Stimulated activated naive CD8-positive, alpha-beta T cell treated with anti-CD3 and anti-CD28 coated beads, Interleukin-15, amount 100 ng/mL, for 72 hours (primary cell): ENCODE measurements around the gene PLCG2.
"Not testable (repeated sequence)": the region's sequence is repeated elsewhere in the genome, so short reads cannot be mapped to it uniquely, and the experiment has no call there.

Experiments
- ATAC-seq: fragments of 150-1000 bp; cut with Tn5 transposase; 2 replicates; pipeline ENCODE4 v1.10.0; 2021; ENCODE audit warnings: mild to moderate bottlenecking, moderate library complexity
- DNase-seq, 2 donors: peaks; one replicate each; pipeline ENCODE4 v3.0.0; 2021 to 2022
- H3K27ac Mint-ChIP-seq, 2 donors: one replicate each; pipeline ENCODE4 v1.8.0; 2022; ENCODE audit warnings: mild to moderate bottlenecking in 2 of 2, mixed read lengths in 2 of 2, moderate library complexity in 2 of 2
- H3K27me3 Mint-ChIP-seq: one replicate; pipeline ENCODE4 v1.8.0; 2022; ENCODE audit warnings: mixed read lengths
- H3K4me1 Mint-ChIP-seq: one replicate; pipeline ENCODE4 v1.8.0; 2022; ENCODE audit warnings: mild to moderate bottlenecking, mixed read lengths
- H3K4me3 Mint-ChIP-seq, 2 donors: one replicate each; pipeline ENCODE4 v1.8.0; 2022; ENCODE audit warnings: mild to moderate bottlenecking in 2 of 2, mixed read lengths in 2 of 2, moderate library complexity in 1 of 2
- H3K9me3 Mint-ChIP-seq, 2 donors: one replicate each; pipeline ENCODE4 v1.8.0; 2022; ENCODE audit warnings: mixed read lengths in 2 of 2

The PLCG2 gene

DNA sequence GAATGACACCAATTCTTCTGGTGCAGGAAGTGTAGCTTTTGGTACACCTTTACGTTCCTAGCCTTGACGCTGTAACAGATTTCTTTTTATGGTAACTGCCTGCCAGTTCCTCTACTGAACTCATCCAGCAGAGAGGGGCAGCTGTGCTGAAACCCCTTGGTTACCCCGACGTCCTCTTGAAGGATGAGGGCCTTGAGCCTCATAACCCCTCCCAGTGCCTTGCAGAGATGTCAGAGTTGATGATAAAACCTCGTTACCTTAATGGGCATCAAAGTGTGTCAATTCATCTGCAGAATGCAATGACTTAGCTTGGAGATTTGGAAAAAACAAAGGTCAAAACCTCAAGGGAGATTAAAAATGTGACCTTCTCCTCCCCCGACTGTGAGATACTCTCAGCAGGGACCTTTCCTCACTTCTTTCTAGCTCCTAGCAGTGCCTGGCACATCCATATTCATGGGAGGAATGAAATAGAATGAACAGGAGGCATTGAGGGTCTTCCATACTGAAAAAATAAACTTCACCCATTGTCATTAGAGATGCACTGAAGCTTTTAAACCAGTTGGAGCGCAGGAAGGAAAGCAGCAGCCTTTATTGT lies 163.0 kb downstream of the PLCG2 start:
- no peak overlapping the region for H3K27ac Mint-ChIP-seq
- no peaks in the 10 kb centered on the region for H3K9me3 Mint-ChIP-seq
- no peak overlapping the region for H3K4me3 Mint-ChIP-seq
- H3K4me1 Mint-ChIP-seq, result no peaks in the 10 kb centered on the region
- DNase-seq (no peak), ATAC-seq (no peak)
- no peaks in the 10 kb centered on the region for H3K27me3 Mint-ChIP-seq

DNA sequence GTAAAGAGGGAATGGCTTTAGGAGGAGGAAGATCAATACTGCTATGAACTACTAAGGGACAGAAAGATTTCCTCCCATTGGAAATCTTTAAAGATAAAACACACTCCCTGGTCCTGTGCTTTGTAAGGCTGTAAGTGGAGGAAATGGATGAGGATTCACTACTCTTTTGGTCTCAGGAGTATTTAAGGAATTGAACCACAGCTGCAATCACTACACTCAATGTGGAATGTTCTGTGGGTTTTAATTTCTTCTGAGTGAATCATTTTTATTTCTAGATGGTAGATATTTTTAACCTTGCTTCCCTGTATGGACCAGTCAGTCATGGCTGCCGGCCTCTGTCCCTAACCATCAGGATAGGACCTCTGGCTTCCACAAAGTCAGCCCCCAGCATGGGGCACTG lies 166.6 kb downstream of the PLCG2 start:
- no peaks in the 10 kb centered on the region for H3K4me1 Mint-ChIP-seq
- ATAC-seq, result no peak

DNA sequence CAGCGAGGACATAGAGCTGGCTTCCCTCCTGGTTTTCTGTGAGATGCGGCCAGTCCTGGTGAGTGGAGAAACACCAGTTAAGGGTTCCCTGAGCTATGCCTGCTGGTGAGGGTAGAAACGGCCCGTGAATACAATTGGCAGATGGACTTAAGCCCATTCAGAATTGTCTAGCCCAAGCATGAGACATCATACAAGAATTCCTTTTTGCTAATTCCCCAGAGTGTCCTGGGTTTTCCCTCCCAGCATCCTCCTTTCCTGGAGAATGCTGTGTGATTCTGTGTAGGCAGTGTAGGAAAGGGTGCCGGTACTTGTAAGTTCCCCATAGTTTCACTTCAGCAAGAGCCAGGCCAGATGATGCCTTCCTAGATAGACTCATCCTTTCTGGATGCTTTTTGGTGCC lies 167.1 kb downstream of the PLCG2 start:
- peaks cover 7% of the 10 kb centered on the region in 2 donors for H3K9me3 Mint-ChIP-seq
- DNase-seq, result no peak
- no peak for ATAC-seq
- no peaks in the 10 kb centered on the region for H3K4me1 Mint-ChIP-seq
- no peak overlapping the region for H3K4me3 Mint-ChIP-seq
- H3K27me3 Mint-ChIP-seq, result no peaks in the 10 kb centered on the region
- no peak overlapping the region for H3K27ac Mint-ChIP-seq

More for the DNA sequence above, 166.6 kb downstream of the PLCG2 start:
- no peak overlapping the region for H3K27ac Mint-ChIP-seq
- peaks cover 1 to 7% of the 10 kb centered on the region in 2 donors for H3K9me3 Mint-ChIP-seq
- DNase-seq, result no peak
- H3K27me3 Mint-ChIP-seq, result no peaks in the 10 kb centered on the region
- H3K4me3 Mint-ChIP-seq, result no peak overlapping the region

GRCh38 chr16:81951564-81951963 lies 172.5 kb downstream of the PLCG2 start:
- H3K27ac Mint-ChIP-seq, result no peak overlapping the region
- H3K27me3 Mint-ChIP-seq, result no peaks in the 10 kb centered on the region
- no peak overlapping the region for H3K4me3 Mint-ChIP-seq
- ATAC-seq (no peak), DNase-seq (no peak)
- peaks cover 11 to 15% of the 10 kb centered on the region in 2 donors for H3K9me3 Mint-ChIP-seq
- no peaks in the 10 kb centered on the region for H3K4me1 Mint-ChIP-seq

GRCh38 chr16:81956213-81956948 lies 177.3 kb downstream of the PLCG2 start:
- Mint-ChIP-seq H3K4me1 (no peaks in the 10 kb centered on the region), H3K4me3 (no peak overlapping the region), H3K9me3 (peaks cover 2 to 9% of the 10 kb centered on the region in 2 donors), H3K27me3 (no peaks in the 10 kb centered on the region), H3K27ac (no peak overlapping the region)
- ATAC-seq, result no peak
- DNase-seq, result no peak

DNA sequence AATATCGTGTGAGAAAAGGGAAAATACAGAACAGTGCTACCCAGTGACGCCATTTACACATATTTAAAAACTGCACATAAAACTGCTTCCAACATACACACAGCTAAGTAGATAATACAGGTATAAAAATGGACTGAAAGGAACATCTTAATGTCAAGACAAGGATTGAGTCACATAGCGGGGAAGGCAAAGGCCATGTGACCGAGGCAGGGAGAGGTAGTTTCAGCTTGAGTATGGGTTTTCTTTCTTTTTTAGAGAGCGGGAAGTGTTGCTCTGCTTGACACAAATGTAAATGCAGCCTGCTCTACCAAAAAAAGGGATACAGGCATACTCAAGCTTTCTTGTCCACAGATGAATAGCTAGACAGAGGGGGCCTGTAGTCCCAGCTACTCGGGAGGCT lies 185.7 kb downstream of the PLCG2 start:
- peaks cover 14% of the 10 kb centered on the region for H3K27me3 Mint-ChIP-seq
- DNase-seq (no peak), ATAC-seq (no peak)
- peaks cover 0 to 7% of the 10 kb centered on the region in 2 donors for H3K9me3 Mint-ChIP-seq
- no peaks in the 10 kb centered on the region for H3K4me1 Mint-ChIP-seq
- H3K27ac Mint-ChIP-seq, result no peak overlapping the region
- no peak overlapping the region for H3K4me3 Mint-ChIP-seq

- H3K27ac Mint-ChIP-seq, result no peak overlapping the region
- no peak overlapping the region for H3K4me3 Mint-ChIP-seq
- peaks cover 17 to 25% of the 10 kb centered on the region in 2 donors for H3K9me3 Mint-ChIP-seq
- DNase-seq, result no peak
- H3K27me3 Mint-ChIP-seq, result peaks cover 21% of the 10 kb centered on the region
- H3K4me1 Mint-ChIP-seq, result no peaks in the 10 kb centered on the region
- no peak for ATAC-seq
Measured at GRCh38 chr16:81967358-81967757, 188.3 kb downstream of the PLCG2 start.

GRCh38 chr16:81971853-81972252 lies 192.8 kb downstream of the PLCG2 start:
- H3K9me3 Mint-ChIP-seq, result peaks cover 36 to 46% of the 10 kb centered on the region in 2 donors
- H3K27me3 Mint-ChIP-seq, result peaks cover 7% of the 10 kb centered on the region
- no peak for ATAC-seq
- no peaks in the 10 kb centered on the region for H3K4me1 Mint-ChIP-seq
- no peak overlapping the region for H3K27ac Mint-ChIP-seq
- no peak for DNase-seq
- H3K4me3 Mint-ChIP-seq, result no peak overlapping the region

DNA sequence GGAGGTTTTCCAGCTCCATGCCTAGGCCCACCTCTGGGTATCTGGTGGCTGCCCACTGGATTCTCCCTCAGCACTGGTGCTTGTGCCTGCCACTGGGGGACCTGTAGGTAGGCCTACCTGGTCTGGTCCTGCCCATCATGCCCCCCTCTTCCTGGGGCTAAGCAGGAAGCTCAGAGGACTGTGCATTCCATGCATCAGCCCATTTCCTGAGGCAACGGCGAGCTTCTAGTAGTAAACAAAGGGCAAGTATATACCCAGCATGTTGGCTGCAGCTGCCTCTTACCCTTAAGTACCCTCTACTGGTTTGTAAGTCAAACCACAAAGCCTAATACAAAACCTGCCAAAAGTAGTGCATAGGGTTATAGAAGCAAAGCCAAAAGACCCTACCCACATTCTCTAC lies 194.6 kb downstream of the PLCG2 start:
- Mint-ChIP-seq H3K27ac (no peak overlapping the region), H3K27me3 (peaks cover 7% of the 10 kb centered on the region), H3K4me3 (no peak overlapping the region), H3K9me3 (peaks cover 38 to 46% of the 10 kb centered on the region in 2 donors), H3K4me1 (no peaks in the 10 kb centered on the region)
- ATAC-seq, result no peak
- DNase-seq, result no peak

DNA sequence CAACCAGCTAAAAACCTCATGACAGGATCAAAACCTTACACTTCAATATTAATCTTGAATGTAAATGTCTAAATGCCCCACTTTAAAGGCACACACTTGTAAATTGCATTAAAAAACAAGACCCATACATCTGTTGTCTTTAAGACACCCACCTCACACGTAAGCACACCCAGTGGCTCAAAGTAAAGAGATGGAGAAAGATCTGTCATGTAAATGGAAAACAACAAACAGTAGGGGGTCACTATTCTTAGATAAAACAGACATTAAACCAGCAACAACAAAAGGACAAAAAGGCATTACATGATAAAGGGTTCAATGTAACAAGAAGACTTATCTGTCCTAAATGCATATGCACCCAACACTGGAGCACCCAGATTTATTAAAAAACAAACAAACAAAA lies 196.5 kb downstream of the PLCG2 start:
- Mint-ChIP-seq H3K4me1 (no peaks in the 10 kb centered on the region), H3K4me3 (no peak overlapping the region), H3K27ac (no peak overlapping the region), H3K27me3 (peaks cover 5% of the 10 kb centered on the region), H3K9me3 (peaks cover 36 to 46% of the 10 kb centered on the region in 2 donors)
- ATAC-seq (no peak), DNase-seq (no peak)

GRCh38 chr16:81977335-81977942 lies 198.3 kb downstream of the PLCG2 start:
- DNase-seq, H3K4me3 Mint-ChIP-seq, H3K4me1 Mint-ChIP-seq, H3K27me3 Mint-ChIP-seq, H3K27ac Mint-ChIP-seq, ATAC-seq: not testable (repeated sequence)
- H3K9me3 Mint-ChIP-seq, result peaks cover 19 to 28% of the 10 kb centered on the region in 2 donors

DNA sequence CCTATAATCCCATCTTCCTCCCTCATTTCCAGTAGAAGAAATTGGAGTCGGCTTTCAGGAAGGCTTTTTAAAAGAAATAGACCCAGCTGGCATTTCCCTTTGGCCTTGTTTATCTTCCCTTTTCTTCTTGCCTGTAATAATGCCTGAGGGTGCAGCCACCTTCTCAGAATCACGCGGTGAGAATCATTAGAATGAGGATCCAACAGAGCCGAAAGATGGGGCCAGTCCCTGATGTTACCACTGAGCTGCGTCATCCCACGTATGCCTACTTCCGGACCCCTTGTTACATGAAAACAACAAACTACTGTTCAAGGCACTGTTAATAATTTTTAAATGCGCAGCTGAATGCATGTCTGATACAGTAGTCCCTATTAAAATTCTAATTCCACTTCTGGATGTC lies 208.0 kb downstream of the PLCG2 start:
- H3K4me1 Mint-ChIP-seq, result no peaks in the 10 kb centered on the region
- no peak overlapping the region for H3K27ac Mint-ChIP-seq
- H3K4me3 Mint-ChIP-seq, result no peak overlapping the region

DNA sequence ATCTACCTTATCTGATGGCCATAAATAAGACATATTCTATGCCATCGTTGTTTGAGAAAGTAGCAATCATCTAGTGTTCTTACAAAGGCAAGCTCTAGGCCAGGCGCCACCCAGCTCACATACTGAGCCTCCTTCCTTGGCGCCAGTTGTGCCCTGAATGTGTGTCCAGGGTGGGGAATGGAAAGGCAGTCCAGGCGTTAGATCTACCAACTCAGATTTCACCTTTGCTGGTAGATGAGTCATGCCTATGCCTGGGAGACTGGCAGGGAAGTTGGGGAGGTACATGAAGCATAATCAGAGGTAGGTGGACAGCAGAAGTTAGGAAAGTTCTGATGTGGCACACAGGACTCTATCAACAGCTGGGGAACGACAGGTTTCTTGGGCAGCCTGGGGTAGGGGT lies 208.6 kb downstream of the PLCG2 start:
- DNase-seq (no peak), ATAC-seq (no peak)
- Mint-ChIP-seq H3K4me1 (no peaks in the 10 kb centered on the region), H3K27me3 (peaks cover 8% of the 10 kb centered on the region), H3K27ac (no peak overlapping the region), H3K4me3 (no peak overlapping the region), H3K9me3 (no peaks in the 10 kb centered on the region)

More for the DNA sequence above, 208.0 kb downstream of the PLCG2 start:
- ATAC-seq, result no peak
- H3K9me3 Mint-ChIP-seq, result no peaks in the 10 kb centered on the region
- H3K27me3 Mint-ChIP-seq, result peaks cover 8% of the 10 kb centered on the region
- DNase-seq, result no peak

DNA sequence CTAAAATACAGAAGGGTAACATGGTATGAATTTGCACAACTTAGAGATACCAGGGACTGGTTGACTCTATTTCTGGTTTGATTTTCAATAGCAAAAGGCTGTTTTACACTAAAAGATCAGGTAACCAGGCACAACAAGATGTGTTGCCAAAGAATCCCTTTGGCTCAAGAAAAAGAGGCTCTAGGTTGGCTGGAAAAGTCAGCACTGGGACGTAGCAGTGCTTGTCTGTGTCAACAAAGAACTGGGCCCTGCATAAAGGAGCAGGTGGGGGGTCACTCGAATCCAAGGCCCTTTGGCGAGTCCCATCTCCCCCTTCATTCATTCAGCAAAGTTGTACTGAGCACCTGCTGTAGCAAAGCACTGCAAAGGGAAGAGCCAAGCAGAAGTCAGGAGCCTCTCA lies 213.8 kb downstream of the PLCG2 start:
- Mint-ChIP-seq H3K27ac (no peak overlapping the region), H3K9me3 (no peaks in the 10 kb centered on the region), H3K27me3 (no peaks in the 10 kb centered on the region), H3K4me3 (no peak overlapping the region), H3K4me1 (no peaks in the 10 kb centered on the region)
- no peak for ATAC-seq
- no peak for DNase-seq

DNA sequence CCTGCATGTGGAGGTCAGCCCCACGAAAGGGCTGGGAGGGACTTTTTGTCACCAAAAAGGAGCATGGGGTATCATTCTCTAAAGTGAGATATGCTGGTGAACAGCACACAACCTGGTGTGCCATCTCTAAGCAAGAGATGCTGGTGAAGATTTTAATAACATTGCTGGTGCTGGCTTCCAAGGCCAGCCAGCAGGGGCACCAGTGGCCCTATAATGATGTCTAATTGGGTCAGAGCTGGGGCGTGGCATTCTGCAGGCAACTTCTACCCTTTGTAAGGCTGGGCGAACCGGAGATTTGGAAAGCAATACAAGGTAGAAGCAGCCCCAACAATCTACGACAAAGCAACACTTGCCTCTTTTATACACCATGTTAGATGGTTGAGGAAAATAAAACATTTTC lies 215.4 kb downstream of the PLCG2 start:
- ATAC-seq (no peak), DNase-seq (no peak)
- H3K4me1 Mint-ChIP-seq, result no peaks in the 10 kb centered on the region
- no peak overlapping the region for H3K27ac Mint-ChIP-seq
- H3K9me3 Mint-ChIP-seq, result no peaks in the 10 kb centered on the region
- no peak overlapping the region for H3K4me3 Mint-ChIP-seq
- H3K27me3 Mint-ChIP-seq, result no peaks in the 10 kb centered on the region

DNA sequence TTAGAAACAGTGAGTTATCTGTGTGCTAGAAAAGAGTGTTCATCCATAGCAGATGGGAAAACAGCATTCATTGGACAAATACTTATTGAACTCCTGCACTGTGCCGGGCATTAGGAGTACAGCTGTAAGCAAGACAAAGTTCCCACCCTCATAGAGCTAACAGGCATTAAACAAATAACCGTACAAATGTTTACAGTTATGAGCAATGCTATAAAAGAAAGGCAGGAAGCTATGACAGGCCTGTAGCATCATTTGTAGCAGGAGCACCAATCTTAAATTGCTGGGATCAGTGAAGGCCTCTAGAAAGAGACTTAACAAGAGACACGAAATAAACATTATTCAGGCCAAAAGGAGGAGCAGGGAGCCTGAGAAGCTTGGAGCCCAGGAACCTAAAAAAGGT lies 216.6 kb downstream of the PLCG2 start:
- Mint-ChIP-seq H3K27me3 (no peaks in the 10 kb centered on the region), H3K4me1 (no peaks in the 10 kb centered on the region), H3K9me3 (no peaks in the 10 kb centered on the region), H3K27ac (peak overlapping the region in 1 of 2 donors; percentile 66), H3K4me3 (no peak overlapping the region)
- ATAC-seq, result no peak
- DNase-seq, result no peak
